ENCODE data around the gene HPCAL1. TPM values are rescaled to one million over a fixed set of nuclear protein-coding genes. Genes with fewer than 3 reads are reported as not detected.

The HPCAL1 gene
- 100 to 1,000 TPM in 1 of 2 donors, 10 to 100 TPM in 1; 22.5 to 203 TPM for total RNA-seq

DNA sequence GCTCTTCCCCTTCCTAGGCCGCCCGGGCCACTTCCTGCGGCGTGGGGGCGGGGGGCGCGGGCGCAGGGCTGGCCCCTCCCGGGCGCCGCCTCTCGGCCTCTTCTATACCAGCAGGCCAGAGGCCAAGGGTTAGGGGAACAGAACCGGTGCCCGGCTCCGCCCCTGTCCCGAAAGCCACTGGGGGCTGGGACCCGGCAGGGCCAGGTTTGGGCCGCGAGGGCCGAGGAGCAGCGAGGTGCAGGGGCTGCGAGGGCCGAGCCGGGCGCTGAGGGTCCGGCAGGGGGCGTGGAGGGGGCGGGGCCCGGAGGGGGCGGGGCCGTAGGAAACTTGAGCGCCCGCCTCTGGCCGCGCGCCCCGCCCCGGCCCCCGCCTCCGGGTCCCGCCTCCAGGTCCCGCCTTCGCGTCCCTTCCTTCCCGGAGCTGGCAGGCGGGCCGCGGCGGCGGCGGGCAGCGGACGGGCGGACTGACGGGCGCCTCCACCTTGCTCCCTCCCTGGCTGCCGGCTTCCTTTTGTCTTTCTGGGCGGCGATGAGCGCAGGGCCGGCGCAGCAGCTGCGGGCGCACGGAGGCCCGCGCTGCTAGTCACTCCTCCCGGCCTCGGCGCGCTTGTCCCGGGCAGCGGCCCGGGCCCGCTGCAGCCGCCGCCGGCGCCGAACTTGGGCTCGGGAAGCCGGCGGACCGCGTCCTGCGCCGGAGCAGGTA, at the start of gene HPCAL1:
Gene HPCAL1, plus strand, starts transcription at position 426 of the 702 bp plus-strand sequence. CDS start 116,854 bp downstream, outside the sequence.
- Histone ChIP-seq H3K27ac (peak within 1 kb of the TSS; percentile 61 to 68), H3K36me3 (no peaks in the 10 kb centered on the region), H3K27me3 (replicated peaks; ENCODE audit: insufficient read depth) (no peaks in the 10 kb centered on the region), H3K9me3 (no peaks in the 10 kb centered on the region), H3K4me1 (replicated peaks) (peaks cover 3% of the 10 kb centered on the region), H3K4me3 (peak within 1 kb of the TSS; percentile 81 to 85)
- TF ChIP-seq POLR2AphosphoS5 (IDR thresholded peaks at IDR 0.05) (peak; percentile 79), POLR2A (IDR thresholded peaks at IDR 0.05) (peak; percentile 96)
- TF ChIP-seq, protein P1, sequence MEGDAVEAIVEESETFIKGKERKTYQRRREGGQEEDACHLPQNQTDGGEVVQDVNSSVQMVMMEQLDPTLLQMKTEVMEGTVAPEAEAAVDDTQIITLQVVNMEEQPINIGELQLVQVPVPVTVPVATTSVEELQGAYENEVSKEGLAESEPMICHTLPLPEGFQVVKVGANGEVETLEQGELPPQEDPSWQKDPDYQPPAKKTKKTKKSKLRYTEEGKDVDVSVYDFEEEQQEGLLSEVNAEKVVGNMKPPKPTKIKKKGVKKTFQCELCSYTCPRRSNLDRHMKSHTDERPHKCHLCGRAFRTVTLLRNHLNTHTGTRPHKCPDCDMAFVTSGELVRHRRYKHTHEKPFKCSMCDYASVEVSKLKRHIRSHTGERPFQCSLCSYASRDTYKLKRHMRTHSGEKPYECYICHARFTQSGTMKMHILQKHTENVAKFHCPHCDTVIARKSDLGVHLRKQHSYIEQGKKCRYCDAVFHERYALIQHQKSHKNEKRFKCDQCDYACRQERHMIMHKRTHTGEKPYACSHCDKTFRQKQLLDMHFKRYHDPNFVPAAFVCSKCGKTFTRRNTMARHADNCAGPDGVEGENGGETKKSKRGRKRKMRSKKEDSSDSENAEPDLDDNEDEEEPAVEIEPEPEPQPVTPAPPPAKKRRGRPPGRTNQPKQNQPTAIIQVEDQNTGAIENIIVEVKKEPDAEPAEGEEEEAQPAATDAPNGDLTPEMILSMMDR (IDR thresholded peaks at IDR 0.05), result peak; percentile 26 to 76 (median 58)
- under 1% methylated on average over 58 of the region's 87 CpGs for WGBS
- peak; percentile 86 for DNase-seq (ENCODE audit: low spot score)
- intact Hi-C loops (cut with DNase I), result loop anchor here (5.0 kb wide), 2 partner anchors 105 to 180 kb away; partner anchors contain the start of gene RRM2

DNA sequence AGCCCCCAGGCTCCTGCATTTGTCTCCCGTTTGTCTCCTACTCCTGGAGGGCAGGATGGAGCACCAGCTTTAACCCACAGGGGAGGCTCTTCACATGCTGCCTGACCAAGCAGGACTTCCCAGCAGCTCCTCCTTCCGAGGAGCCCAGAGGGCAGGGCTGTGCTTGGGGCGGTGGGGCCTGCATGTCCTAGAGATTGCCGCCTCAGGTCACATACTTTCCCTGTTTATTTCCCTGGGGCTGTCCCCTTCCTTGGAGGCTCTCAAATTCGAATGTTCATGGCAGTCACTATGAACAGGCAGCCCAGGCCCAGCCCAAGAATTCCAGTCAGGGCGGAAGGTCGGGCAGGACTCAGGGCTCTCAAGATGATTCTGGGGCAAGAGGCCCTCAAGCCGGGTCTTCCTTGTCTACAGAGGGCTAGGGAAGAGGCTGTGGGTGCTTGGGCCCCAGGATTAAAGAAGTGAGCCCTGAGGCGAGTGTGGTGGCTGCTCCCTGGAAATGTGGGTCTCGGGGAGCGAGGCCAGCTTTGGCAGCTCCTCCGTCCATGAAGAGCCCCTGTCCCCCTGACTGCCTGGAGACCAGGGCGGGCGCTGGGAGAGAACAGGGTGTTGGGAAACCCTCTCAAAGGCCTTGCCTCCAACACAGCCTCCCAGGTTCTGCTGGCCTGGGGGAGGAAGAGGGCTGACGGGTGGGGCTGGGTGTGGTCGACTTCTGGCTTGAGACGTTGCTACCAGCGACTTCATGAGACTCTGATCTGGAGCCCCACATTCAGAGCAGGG, 48.9 kb upstream of the HPCAL1 start:
- no peaks in the 10 kb centered on the region for H3K36me3 ChIP-seq
- no peak for DNase-seq (ENCODE audit: low spot score)

DNA sequence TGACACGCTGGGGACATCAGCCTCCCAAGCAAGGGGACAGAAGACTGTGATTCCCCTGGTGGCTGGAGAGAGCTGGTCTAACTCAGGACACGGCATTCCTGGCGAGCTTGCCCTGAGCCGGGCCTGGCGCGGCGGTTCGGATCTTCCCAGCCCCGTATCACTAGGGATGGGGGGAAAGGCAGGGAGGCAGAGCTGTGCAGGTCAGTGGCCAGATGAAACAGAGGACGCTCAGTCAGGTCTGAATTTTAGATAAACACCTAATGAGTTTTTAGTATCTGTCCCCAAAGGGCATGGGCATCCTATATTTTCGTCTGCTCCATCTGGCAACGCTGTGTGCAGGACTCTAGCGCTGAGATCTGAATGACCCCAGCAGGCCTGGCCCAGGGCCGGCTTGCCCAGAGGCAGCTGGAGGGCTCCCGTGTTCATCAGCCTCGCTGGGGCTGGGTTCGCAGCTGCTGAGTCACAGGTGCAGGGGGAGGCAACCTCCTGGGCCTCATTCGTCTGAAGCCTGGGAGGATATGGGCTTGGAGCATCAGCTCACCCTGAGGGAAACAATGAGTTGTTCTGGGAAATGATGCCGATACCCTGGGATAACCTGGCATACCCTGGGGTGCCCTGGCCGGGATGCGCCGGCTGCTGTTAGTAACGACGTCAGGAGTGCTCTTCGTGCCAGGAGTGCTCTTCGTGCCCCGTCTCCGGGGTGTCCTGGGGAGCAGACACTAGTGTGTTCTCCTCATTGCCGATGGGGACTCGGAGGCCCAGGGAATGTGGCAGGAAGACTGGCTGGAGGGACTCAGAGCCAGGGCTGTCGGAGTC, 48.1 kb upstream of the HPCAL1 start:
- Histone ChIP-seq H3K36me3 (no peaks in the 10 kb centered on the region), H3K4me3 (no peak overlapping the region), H3K27ac (no peak overlapping the region), H3K27me3 (replicated peaks; ENCODE audit: insufficient read depth) (no peaks in the 10 kb centered on the region), H3K9me3 (no peaks in the 10 kb centered on the region), H3K4me1 (replicated peaks) (no peaks in the 10 kb centered on the region)
- intact Hi-C loops (cut with DNase I), result no loop called here
- TF ChIP-seq, protein P1 (IDR thresholded peaks at IDR 0.05), result no peak
- TF ChIP-seq POLR2A (IDR thresholded peaks at IDR 0.05), result no peak
- no peak for TF ChIP-seq POLR2AphosphoS5 (IDR thresholded peaks at IDR 0.05)
- DNase-seq (ENCODE audit: low spot score), result no peak
- WGBS, result 91% methylated on average over 25 of the region's 31 CpGs

More for the DNA sequence above, 48.9 kb upstream of the HPCAL1 start:
- H3K27me3 ChIP-seq (replicated peaks; ENCODE audit: insufficient read depth), result no peaks in the 10 kb centered on the region
- H3K9me3 ChIP-seq, result no peaks in the 10 kb centered on the region
- no peak overlapping the region for H3K27ac ChIP-seq
- 85% methylated on average over 18 of the region's 18 CpGs for WGBS
- no peaks in the 10 kb centered on the region for H3K4me1 ChIP-seq (replicated peaks)
- intact Hi-C loops (cut with DNase I), result no loop called here
- no peak overlapping the region for H3K4me3 ChIP-seq
- no peak for TF ChIP-seq POLR2A (IDR thresholded peaks at IDR 0.05)
- TF ChIP-seq, protein P1 (IDR thresholded peaks at IDR 0.05), result no peak
- TF ChIP-seq POLR2AphosphoS5 (IDR thresholded peaks at IDR 0.05), result no peak

DNA sequence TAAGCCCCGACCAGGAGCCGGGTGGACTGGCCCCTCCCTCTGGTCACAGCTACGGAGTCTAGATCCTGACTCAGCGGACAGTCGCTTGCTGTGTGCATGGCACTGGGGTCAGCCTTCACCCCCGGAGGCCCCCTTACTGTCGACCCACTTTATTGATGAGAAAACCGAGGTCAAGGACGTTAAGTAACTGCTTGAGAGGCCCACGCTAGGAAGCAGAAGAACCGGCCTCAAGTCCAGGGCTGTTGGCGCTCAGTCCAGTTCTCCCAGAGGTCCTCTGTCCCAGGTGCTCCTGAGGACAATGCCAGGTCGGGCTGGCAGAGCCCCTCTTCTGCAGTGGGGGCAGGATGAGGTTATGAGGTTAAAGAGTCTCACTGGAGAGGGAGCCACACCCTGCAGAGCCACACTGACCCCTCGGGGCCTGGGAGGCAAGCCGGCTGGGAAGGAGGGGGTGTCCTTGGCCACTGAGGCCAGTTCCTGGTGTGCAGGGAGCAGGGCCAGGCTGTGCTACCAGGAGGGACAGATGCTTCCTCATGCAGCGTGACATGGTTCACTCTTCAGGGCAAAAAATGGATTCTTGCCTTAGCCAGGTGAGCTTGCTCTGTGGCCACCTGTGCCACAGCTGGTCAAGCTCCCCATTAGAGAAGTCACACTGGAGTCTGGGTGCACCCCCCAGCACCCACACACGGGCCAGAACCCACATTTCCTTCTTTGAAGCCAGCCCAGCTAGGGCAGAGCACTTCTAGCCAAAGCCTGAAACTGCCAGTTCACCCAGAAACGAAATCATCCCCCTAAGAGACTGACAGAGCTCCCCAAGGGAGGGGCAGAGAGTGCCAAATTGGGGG, 47.3 kb upstream of the HPCAL1 start:
- Histone ChIP-seq H3K27me3 (replicated peaks; ENCODE audit: insufficient read depth) (no peaks in the 10 kb centered on the region), H3K9me3 (no peaks in the 10 kb centered on the region), H3K4me1 (replicated peaks) (no peaks in the 10 kb centered on the region), H3K27ac (no peak overlapping the region), H3K36me3 (no peaks in the 10 kb centered on the region), H3K4me3 (no peak overlapping the region)
- TF ChIP-seq, protein P1 (IDR thresholded peaks at IDR 0.05), result no peak
- TF ChIP-seq POLR2AphosphoS5 (IDR thresholded peaks at IDR 0.05) (no peak), POLR2A (IDR thresholded peaks at IDR 0.05) (no peak)
- intact Hi-C loops (cut with DNase I), result no loop called here
- no peak for DNase-seq (ENCODE audit: low spot score)
- WGBS, result 85% methylated on average over 18 of the region's 18 CpGs

Measured in prostate gland (tissue), 2 donors.